HG03066 (cell line): ENCODE results near the gene IL11.

Source experiments
- ATAC-seq: cut with Tn5 transposase; IDR thresholded peaks from one replicate; pipeline ENCODE4 v1.9.1; 2021; ENCODE audit warnings: low read depth; ENCODE audit not compliant: unreplicated experiment

Gene IL11

GRCh38 chr19:55373993-55374757 lies 3.9 kb upstream of the IL11 start:
- no peak for ATAC-seq

GRCh38 chr19:55373306-55373992 lies 3.2 kb upstream of the IL11 start:
- no peak for ATAC-seq

GRCh38 chr19:55372316-55373081 lies 2.2 kb upstream of the IL11 start:
- no peak for ATAC-seq

GRCh38 chr19:55369653-55370304 lies 484 bp downstream of the IL11 start:
- ATAC-seq = no peak

- ATAC-seq = no peak
These were observed 1.3 kb downstream of the IL11 start for GRCh38 chr19:55368701-55369563.

- ATAC-seq = no peak
These were observed 2.2 kb downstream of the IL11 start for GRCh38 chr19:55368106-55368505.

GRCh38 chr19:55366790-55367189 lies 3.5 kb downstream of the IL11 start:
- ATAC-seq = no peak

GRCh38 chr19:55365964-55366363 lies 4.3 kb downstream of the IL11 start:
- no peak for ATAC-seq

- ATAC-seq = no peak
These were observed 5.0 kb downstream of the IL11 start for GRCh38 chr19:55365245-55365644.

GRCh38 chr19:55362990-55363716 lies 7.1 kb downstream of the IL11 start, which contains the start of gene GARIN5B:
GARIN5B (minus strand) TSS chr19:55363260; CDS start chr19:55363066, 194 bp downstream.
- ATAC-seq = no peak

- ATAC-seq = no peak
These were observed 7.9 kb downstream of the IL11 start for GRCh38 chr19:55362174-55362989.

GRCh38 chr19:55360902-55361301 lies 9.4 kb downstream of the IL11 start:
- ATAC-seq = no peak

GRCh38 chr19:55358943-55359908 lies 11.0 kb downstream of the IL11 start:
- ATAC-seq = no peak

GRCh38 chr19:55358493-55358892 lies 11.8 kb downstream of the IL11 start:
- no peak for ATAC-seq

GRCh38 chr19:55355213-55355821 lies 14.9 kb downstream of the IL11 start:
- ATAC-seq = no peak

GRCh38 chr19:55354698-55355212 lies 15.5 kb downstream of the IL11 start, which contains the start of gene COX6B2:
COX6B2 (minus strand) TSS chr19:55354719; CDS start chr19:55354521, 198 bp downstream.
- ATAC-seq = no peak
